Smooth muscle cell (in vitro differentiated cells): ENCODE data around the gene ACVR1. TPM values are rescaled to one million over a fixed set of nuclear protein-coding genes. Genes with fewer than 3 reads are reported as not detected.

Source experiments
- DNase-seq: peaks from one replicate; lab custom pipeline; 2025; ENCODE audit not compliant: unreplicated experiment; lab: John Stamatoyannopoulos, UW
- H2AFZ ChIP-seq: fragments of 200-600 bp; sonication (generic); 2 replicates; pipeline ENCODE4 v1.6.0; 2016; ENCODE audit warnings: antibody characterized with exemption, low read depth, mild to moderate bottlenecking
- H3F3A ChIP-seq: fragments of 200-600 bp; sonication (generic); 2 replicates; pipeline ENCODE4 v1.6.0; 2017; ENCODE audit warnings: antibody characterized with exemption, low read depth
- H3K27ac ChIP-seq: fragments of 200-600 bp; sonication (generic); 2 replicates; pipeline ENCODE4 v1.5.1; 2016; ENCODE audit warnings: low read depth, mild to moderate bottlenecking
- H3K27me3 ChIP-seq: fragments of 200-600 bp; sonication (generic); 2 replicates; pipeline ENCODE4 v1.6.1; 2016; ENCODE audit warnings: low read depth, mild to moderate bottlenecking
- H3K36me3 ChIP-seq: fragments of 200-600 bp; sonication (generic); 2 replicates; pipeline ENCODE4 v1.5.1; 2016; ENCODE audit warnings: low read depth
- H3K4me1 ChIP-seq: fragments of 200-600 bp; sonication (generic); 2 replicates; pipeline ENCODE4 v1.5.1; 2016; ENCODE audit warnings: low read depth
- H3K4me2 ChIP-seq: fragments of 200-600 bp; sonication (generic); 2 replicates; pipeline ENCODE4 v1.6.0; 2016; ENCODE audit warnings: mild to moderate bottlenecking
- H3K4me3 ChIP-seq: fragments of 200-600 bp; sonication (generic); 2 replicates; pipeline ENCODE4 v1.5.1; 2016; ENCODE audit warnings: mild to moderate bottlenecking
- H3K79me2 ChIP-seq: fragments of 200-600 bp; sonication (generic); 2 replicates; pipeline ENCODE4 v1.6.0; 2016; ENCODE audit warnings: low read depth, mild to moderate bottlenecking
- H3K9ac ChIP-seq: fragments of 200-600 bp; sonication (generic); 2 replicates; pipeline ENCODE4 v1.6.0; 2016; ENCODE audit warnings: low read depth
- H3K9me3 ChIP-seq: fragments of 200-600 bp; sonication (generic); replicated peaks from 2 replicates; pipeline ENCODE4 v1.5.1; 2016; ENCODE audit warnings: low read depth
- H4K20me1 ChIP-seq: fragments of 200-600 bp; sonication (generic); 2 replicates; pipeline ENCODE4 v1.6.0; 2016; ENCODE audit warnings: low read depth
- WGBS: methylation state at CpG from one replicate; pipeline ENCODE4 v1.1.7; 2016; ENCODE audit warnings: low lambda C conversion rate; 5-methylcytosine and 5-hydroxymethylcytosine counted together
- polyA plus RNA-seq: library from polyadenylated mRNA; unstranded; fragments of >200 nt; fragmentation: Nextera tagmentation; extraction: Ambion mirVana; gene quantifications from 2 replicates; pipeline ENCODE4 v1.2.1, GENCODE V29; 2016
- total RNA-seq: library from RNA; depleted of rRNA; stranded (reverse); fragments of >200 nt; gene quantifications from 2 replicates; pipeline ENCODE4 v1.2.3, GENCODE V29; 2014
- TF ChIP-seq, protein P1 (sequence below): fragments of 200-600 bp; sonication (generic); IDR thresholded peaks from 2 replicates; pipeline ENCODE4 v1.5.1; 2017; ENCODE audit warnings: borderline replicate concordance, mild to moderate bottlenecking, antibody characterized with exemption; ENCODE audit not compliant: insufficient read depth, poor library complexity, severe bottlenecking

The ACVR1 gene
- total and polyA plus RNA-seq, 2 experiments from 2014 or later = 27.2 to 32.7 TPM

DNA sequence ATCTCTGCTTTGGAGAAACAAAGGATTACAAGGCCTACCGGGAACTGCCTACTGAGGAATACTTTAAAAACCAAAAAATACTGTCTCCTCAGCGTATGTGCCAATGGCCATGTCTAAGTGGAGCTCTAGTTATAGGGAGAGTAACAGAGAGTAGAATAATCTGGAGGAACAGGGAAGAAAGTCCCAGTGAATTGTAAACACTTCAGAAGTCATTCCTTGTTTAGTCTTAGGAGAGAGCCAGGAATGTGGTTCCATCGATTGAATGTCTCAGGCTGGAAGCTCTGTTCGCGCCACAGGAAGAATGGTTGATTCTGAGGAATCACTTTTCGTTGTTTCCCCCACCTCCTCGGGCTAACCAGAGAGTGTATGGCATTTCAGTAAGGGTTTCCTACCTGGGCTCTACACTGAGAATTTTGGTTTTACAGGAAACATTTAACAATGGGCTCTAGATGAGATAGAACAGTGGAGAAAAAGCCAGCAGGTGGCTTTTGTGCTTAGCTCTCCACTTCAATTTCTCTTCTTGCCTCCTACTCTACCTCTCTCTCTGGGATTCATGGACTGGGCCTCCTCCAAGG is 88.7 kb downstream of the ACVR1 start:
- Histone ChIP-seq H3K4me1 (peaks cover 51% of the 10 kb centered on the region), H3K27ac (peak overlapping the region; percentile 55), H3K4me3 (no peak overlapping the region), H3K36me3 (no peaks in the 10 kb centered on the region), H4K20me1 (peaks cover 19% of the 10 kb centered on the region), H3F3A (no peaks in the 10 kb centered on the region), H3K9ac (no peak overlapping the region), H3K79me2 (peaks cover 7% of the 10 kb centered on the region), H2AFZ (no peak overlapping the region), H3K27me3 (no peaks in the 10 kb centered on the region), H3K9me3 (no peaks in the 10 kb centered on the region), H3K4me2 (peak overlapping the region; percentile 47)
- TF ChIP-seq, protein P1, sequence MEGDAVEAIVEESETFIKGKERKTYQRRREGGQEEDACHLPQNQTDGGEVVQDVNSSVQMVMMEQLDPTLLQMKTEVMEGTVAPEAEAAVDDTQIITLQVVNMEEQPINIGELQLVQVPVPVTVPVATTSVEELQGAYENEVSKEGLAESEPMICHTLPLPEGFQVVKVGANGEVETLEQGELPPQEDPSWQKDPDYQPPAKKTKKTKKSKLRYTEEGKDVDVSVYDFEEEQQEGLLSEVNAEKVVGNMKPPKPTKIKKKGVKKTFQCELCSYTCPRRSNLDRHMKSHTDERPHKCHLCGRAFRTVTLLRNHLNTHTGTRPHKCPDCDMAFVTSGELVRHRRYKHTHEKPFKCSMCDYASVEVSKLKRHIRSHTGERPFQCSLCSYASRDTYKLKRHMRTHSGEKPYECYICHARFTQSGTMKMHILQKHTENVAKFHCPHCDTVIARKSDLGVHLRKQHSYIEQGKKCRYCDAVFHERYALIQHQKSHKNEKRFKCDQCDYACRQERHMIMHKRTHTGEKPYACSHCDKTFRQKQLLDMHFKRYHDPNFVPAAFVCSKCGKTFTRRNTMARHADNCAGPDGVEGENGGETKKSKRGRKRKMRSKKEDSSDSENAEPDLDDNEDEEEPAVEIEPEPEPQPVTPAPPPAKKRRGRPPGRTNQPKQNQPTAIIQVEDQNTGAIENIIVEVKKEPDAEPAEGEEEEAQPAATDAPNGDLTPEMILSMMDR = no peak
- WGBS = 65% methylated on average over 7 of the region's 7 CpGs
- no peak for DNase-seq

DNA sequence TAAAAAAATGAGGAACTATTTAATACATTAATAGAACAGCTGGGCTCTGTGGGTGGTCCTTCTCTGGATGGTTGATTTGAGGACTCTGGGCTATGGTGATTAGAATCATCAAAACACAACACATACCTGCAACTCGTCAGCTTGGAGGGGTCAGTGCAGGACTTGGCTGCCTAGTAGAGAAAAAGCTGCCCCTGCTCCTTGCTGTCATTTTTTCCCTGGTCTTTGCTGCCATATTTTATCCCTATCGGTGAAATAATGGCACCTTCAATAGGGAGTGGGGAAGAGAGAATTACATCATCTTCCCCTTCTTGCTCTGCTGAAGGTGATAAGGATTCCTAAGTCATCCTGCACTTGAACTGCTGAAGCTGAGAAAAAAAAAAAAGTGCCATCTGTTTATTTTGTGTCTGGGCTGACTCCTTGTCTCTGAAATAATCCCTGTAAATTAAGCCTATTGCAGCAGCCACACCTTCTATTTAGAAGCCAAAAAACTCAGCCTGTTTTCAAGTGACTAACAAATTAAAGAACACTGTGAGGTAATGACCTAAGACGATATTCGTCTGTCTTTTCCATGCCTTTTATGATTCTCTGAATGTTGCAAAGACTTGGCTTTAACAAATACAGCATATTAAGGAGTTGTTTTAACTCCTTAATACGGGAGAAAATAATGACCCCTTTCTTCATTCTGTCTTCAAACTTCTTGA is 89.3 kb downstream of the ACVR1 start:
- no peaks in the 10 kb centered on the region for H3F3A ChIP-seq
- H4K20me1 ChIP-seq = peaks cover 17% of the 10 kb centered on the region
- no peaks in the 10 kb centered on the region for H3K9me3 ChIP-seq
- DNase-seq = no peak
- TF ChIP-seq, protein P1 = no peak
- peaks cover 7% of the 10 kb centered on the region for H3K79me2 ChIP-seq
- no peak overlapping the region for H3K4me3 ChIP-seq
- peaks cover 51% of the 10 kb centered on the region for H3K4me1 ChIP-seq
- no peak overlapping the region for H3K9ac ChIP-seq
- H3K27me3 ChIP-seq = no peaks in the 10 kb centered on the region
- H3K4me2 ChIP-seq = peak overlapping the region; percentile 47
- H3K36me3 ChIP-seq = no peaks in the 10 kb centered on the region
- H2AFZ ChIP-seq = no peak overlapping the region
- peak overlapping the region; percentile 55 for H3K27ac ChIP-seq
- WGBS = 39% methylated on average over 5 of the region's 5 CpGs

DNA sequence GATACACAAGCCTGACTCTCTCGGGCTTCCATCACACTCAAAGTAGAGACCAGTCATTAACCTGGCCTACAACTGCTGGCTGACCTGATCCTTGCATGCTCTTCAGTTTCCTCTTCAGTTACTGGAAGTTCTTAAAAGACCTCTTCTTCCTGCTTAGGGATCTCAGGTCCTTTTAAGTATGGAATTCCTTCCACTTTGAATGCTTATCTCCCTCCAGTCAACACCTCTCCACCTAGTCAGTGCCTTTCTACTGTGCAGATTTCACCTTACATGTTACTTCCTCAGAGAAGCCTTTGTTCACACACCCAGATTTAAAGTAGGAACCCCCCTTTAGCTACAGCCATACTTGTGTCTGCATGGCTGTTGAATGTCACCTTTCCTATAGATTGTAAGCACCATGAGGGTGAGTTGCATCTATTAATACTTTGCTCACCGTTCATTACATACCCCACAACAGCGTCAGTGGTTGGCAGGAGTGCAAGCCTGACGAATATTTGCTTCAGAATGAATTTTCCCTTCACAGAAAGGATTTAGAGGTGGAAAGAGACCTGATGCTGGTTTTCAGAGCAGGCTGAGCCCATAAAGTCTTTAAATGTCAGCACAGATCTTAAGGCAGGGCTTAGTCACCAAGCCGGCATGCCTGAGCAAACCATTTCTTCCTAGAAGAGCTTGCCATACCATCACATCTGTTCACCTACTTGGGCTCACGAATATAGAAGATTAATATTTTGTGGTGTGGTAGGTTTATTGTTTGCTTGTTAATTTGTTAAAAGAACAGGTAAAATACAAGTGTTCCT is 90.1 kb downstream of the ACVR1 start:
- H3K4me2 ChIP-seq = peak overlapping the region; percentile 47
- peaks cover 51% of the 10 kb centered on the region for H3K4me1 ChIP-seq
- H3K9me3 ChIP-seq = no peaks in the 10 kb centered on the region
- no peak overlapping the region for H3K4me3 ChIP-seq
- DNase-seq = no peak
- peak overlapping the region; percentile 55 for H3K27ac ChIP-seq
- no peak overlapping the region for H2AFZ ChIP-seq
- H4K20me1 ChIP-seq = peaks cover 23% of the 10 kb centered on the region
- no peaks in the 10 kb centered on the region for H3K27me3 ChIP-seq
- WGBS = 34% methylated on average over 6 of the region's 6 CpGs
- H3K79me2 ChIP-seq = peaks cover 4% of the 10 kb centered on the region
- no peaks in the 10 kb centered on the region for H3F3A ChIP-seq
- H3K36me3 ChIP-seq = no peaks in the 10 kb centered on the region
- no peak overlapping the region for H3K9ac ChIP-seq
- TF ChIP-seq, protein P1 = no peak
